OCI-LY1 (cell line): ENCODE results near the gene CPXM1.

ENCODE experiments used
- EZH2 ChIP-seq: fragments of 200-600 bp; sonication (generic), shearing (Covaris generic); IDR thresholded peaks from 2 replicates; pipeline ENCODE4 v1.8.0; 2017; ENCODE audit warnings: borderline replicate concordance, mixed run types, mild to moderate bottlenecking, antibody characterized with exemption, low read length, moderate library complexity, mixed read lengths
- TF ChIP-seq, protein P1 (sequence below): fragments of 200-600 bp; sonication (generic), shearing (Covaris generic); IDR thresholded peaks from 2 replicates; pipeline ENCODE4 v1.5.1; 2017; ENCODE audit warnings: mild to moderate bottlenecking, antibody characterized with exemption, low read length, moderate library complexity, mixed read lengths

DNA sequence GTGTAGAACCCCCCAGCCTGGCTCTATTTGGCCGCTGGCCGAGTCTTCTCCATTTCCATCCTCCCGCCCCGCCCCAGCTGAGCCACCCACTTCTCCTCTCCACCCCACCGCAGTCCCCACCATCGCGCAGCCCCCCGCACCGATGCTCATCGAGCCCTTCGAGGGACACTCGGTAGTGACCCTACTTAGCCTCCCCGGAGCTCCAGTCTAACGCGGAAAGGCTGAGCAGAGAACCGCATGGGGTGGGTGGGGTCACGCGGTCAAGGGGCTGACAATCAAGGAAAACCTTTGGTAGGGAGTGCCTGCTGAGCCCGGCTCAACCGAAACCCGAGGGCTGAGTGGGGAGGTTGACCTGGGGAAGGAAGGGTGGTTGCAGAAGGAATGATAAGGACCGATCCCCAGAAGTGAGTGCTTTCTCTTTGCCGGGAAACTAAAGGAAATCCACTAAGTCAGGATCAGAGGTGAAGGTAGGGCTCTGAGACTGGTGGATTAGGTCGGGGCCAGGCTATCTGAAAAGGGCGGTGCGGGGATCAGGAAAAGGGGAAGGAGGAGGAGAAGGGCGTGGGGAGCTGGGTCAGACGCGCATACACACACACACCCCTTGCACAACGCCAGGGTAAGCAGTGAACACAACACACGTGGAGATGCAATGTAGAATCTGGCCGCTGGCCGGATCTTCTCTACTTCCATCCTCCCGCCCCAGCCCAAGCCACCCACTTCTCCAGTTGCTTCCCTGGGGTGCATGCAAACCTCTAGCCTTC, 49.8 kb downstream of the CPXM1 start:
- TF ChIP-seq, protein P1, sequence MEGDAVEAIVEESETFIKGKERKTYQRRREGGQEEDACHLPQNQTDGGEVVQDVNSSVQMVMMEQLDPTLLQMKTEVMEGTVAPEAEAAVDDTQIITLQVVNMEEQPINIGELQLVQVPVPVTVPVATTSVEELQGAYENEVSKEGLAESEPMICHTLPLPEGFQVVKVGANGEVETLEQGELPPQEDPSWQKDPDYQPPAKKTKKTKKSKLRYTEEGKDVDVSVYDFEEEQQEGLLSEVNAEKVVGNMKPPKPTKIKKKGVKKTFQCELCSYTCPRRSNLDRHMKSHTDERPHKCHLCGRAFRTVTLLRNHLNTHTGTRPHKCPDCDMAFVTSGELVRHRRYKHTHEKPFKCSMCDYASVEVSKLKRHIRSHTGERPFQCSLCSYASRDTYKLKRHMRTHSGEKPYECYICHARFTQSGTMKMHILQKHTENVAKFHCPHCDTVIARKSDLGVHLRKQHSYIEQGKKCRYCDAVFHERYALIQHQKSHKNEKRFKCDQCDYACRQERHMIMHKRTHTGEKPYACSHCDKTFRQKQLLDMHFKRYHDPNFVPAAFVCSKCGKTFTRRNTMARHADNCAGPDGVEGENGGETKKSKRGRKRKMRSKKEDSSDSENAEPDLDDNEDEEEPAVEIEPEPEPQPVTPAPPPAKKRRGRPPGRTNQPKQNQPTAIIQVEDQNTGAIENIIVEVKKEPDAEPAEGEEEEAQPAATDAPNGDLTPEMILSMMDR, result no peak
- no peak for TF ChIP-seq EZH2
